GM23248 (cell line): ENCODE measurements around the gene STYK1. TPM values are rescaled to one million over a fixed set of nuclear protein-coding genes. Genes with fewer than 3 reads are reported as not detected.

Experiments used
- DNase-seq: peaks from one replicate; pipeline ENCODE4 v3.0.0-alpha.2; 2015
- H2AFZ ChIP-seq: fragments of 200-600 bp; sonication (generic); 2 replicates; pipeline ENCODE4 v1.6.1; 2016; ENCODE audit warnings: antibody characterized with exemption
- H3F3A ChIP-seq: fragments of 200-600 bp; sonication (generic); 2 replicates; pipeline ENCODE4 v1.6.1; 2016; ENCODE audit warnings: mild to moderate bottlenecking, antibody characterized with exemption, mixed run types; ENCODE audit not compliant: insufficient read depth
- H3K27ac ChIP-seq: fragments of 200-600 bp; sonication (generic); 2 replicates; pipeline ENCODE4 v1.5.1; 2016; ENCODE audit warnings: mild to moderate bottlenecking
- H3K27me3 ChIP-seq: fragments of 200-600 bp; sonication (generic); replicated peaks from 2 replicates; pipeline ENCODE4 v1.6.1; 2016; ENCODE audit warnings: mild to moderate bottlenecking; ENCODE audit not compliant: insufficient read depth
- H3K36me3 ChIP-seq: fragments of 200-600 bp; sonication (generic); 2 replicates; pipeline ENCODE4 v1.6.1; 2016; ENCODE audit warnings: low read depth, mild to moderate bottlenecking
- H3K4me1 ChIP-seq: fragments of 200-600 bp; sonication (generic); 2 replicates; pipeline ENCODE4 v1.6.1; 2016; ENCODE audit warnings: mild to moderate bottlenecking; ENCODE audit not compliant: insufficient read depth
- H3K4me2 ChIP-seq: fragments of 200-600 bp; sonication (generic); one replicate; pipeline ENCODE4 v1.6.1; 2016; ENCODE audit warnings: mild to moderate bottlenecking; ENCODE audit not compliant: unreplicated experiment
- H3K4me3 ChIP-seq: fragments of 200-600 bp; sonication (generic); 2 replicates; pipeline ENCODE4 v1.5.1; 2016; ENCODE audit warnings: mild to moderate bottlenecking
- H3K79me2 ChIP-seq: fragments of 200-600 bp; sonication (generic); 2 replicates; pipeline ENCODE4 v1.6.1; 2016; ENCODE audit warnings: mild to moderate bottlenecking; ENCODE audit not compliant: insufficient read depth
- H3K9ac ChIP-seq: fragments of 200-600 bp; sonication (generic); 2 replicates; pipeline ENCODE4 v1.6.1; 2016; ENCODE audit warnings: mild to moderate bottlenecking
- H3K9me2 ChIP-seq: fragments of 200-600 bp; sonication (generic); 2 replicates; pipeline ENCODE4 v1.6.1; 2016; ENCODE audit warnings: mixed run types, mild to moderate bottlenecking, moderate library complexity; ENCODE audit not compliant: insufficient read depth
- H3K9me3 ChIP-seq: fragments of 200-600 bp; sonication (generic); one replicate; pipeline ENCODE4 v1.6.1; 2017; ENCODE audit warnings: low read depth
- H4K20me1 ChIP-seq: fragments of 200-600 bp; sonication (generic); 2 replicates; pipeline ENCODE4 v1.6.0; 2016; ENCODE audit not compliant: insufficient read depth
- EZH2 ChIP-seq: fragments of 200-600 bp; sonication (generic); IDR thresholded peaks from 2 replicates; pipeline ENCODE4 v1.6.1; 2018; ENCODE audit warnings: antibody characterized with exemption, mild to moderate bottlenecking; ENCODE audit not compliant: insufficient read depth, poor library complexity, severe bottlenecking
- EZH2phosphoT487 ChIP-seq: fragments of 200-600 bp; sonication (generic); IDR thresholded peaks from 2 replicates; pipeline ENCODE4 v1.6.1; 2018; ENCODE audit warnings: antibody characterized with exemption, moderate library complexity, mild to moderate bottlenecking, low read depth; ENCODE audit not compliant: insufficient read depth
- WGBS, 2 experiments: methylation state at CpG; one replicate each; pipeline ENCODE4 v1.1.6; 2015 to 2017; ENCODE audit warnings: low lambda C conversion rate in 2 of 2, low coverage in 1 of 2; ENCODE audit errors: missing lambda C conversion rate in 2 of 2; 5-methylcytosine and 5-hydroxymethylcytosine counted together
- in situ Hi-C: fragments of 300-500 bp; cut with MboI; formaldehyde crosslinking; loops from 2 replicates; pipeline ENCODE4 v1.15.0; 2020
- polyA plus RNA-seq: library from polyadenylated mRNA; unstranded; fragments of >200 nt; fragmentation: Nextera tagmentation; extraction: Ambion mirVana; gene quantifications from 2 replicates; pipeline ENCODE4 v1.2.1, GENCODE V29; 2016
- total RNA-seq: library from RNA; depleted of rRNA; stranded (reverse); fragments of >200 nt; shearing (Covaris generic); gene quantifications from 2 replicates; pipeline ENCODE4 v1.2.3, GENCODE V29; 2014; rRNA removed

STYK1 gene
- total RNA-seq (1.1 TPM in 1 of 2 replicates, not detected in the other), polyA plus RNA-seq (0.89 and 0.93 TPM in 2 replicates)

- H3K79me2 ChIP-seq = no peaks in the 10 kb centered on the region
- H3K9me3 ChIP-seq = no peaks in the 10 kb centered on the region
- WGBS, 2 experiments = 1% methylated on average over 33 to 35 of the region's 35 CpGs
- no peaks in the 10 kb centered on the region for H3K4me1 ChIP-seq
- peak within 1 kb of the TSS; percentile 90 for H2AFZ ChIP-seq
- DNase-seq = peak; percentile 66
- peak within 1 kb of the TSS; percentile 74 for H3K4me2 ChIP-seq
- TF ChIP-seq EZH2 = no peak
- TF ChIP-seq EZH2phosphoT487 = no peak
- H3F3A ChIP-seq = no peaks in the 10 kb centered on the region
- no peak within 1 kb of the TSS for H3K27ac ChIP-seq
- H3K36me3 ChIP-seq = no peaks in the 10 kb centered on the region
- no peaks in the 10 kb centered on the region for H3K9me2 ChIP-seq
- in situ Hi-C loops = no loop called here
- no peaks in the 10 kb centered on the region for H3K27me3 ChIP-seq
- H3K4me3 ChIP-seq = peak within 1 kb of the TSS; percentile 80
- no peaks in the 10 kb centered on the region for H4K20me1 ChIP-seq
- H3K9ac ChIP-seq = peak within 1 kb of the TSS; percentile 32
These were observed at the start of gene STYK1 for GRCh38 chr12:10673659-10674384. TSS of gene STYK1 (minus strand) at chr12:10674052. CDS start at chr12:10634618, 39,434 bp downstream.

GRCh38 chr12:10722905-10723746, 49.3 kb upstream of the STYK1 start, which contains the start of gene YBX3:
TSS of gene YBX3 (minus strand) at chr12:10723323. CDS start at chr12:10723111, 212 bp downstream.
- no peaks in the 10 kb centered on the region for H3K9me2 ChIP-seq
- peak within 1 kb of the TSS; percentile 98 for H3K27ac ChIP-seq
- no peaks in the 10 kb centered on the region for H3K9me3 ChIP-seq
- no peaks in the 10 kb centered on the region for H3K36me3 ChIP-seq
- 1% methylated on average over 56 to 76 of the region's 95 CpGs for WGBS, 2 experiments
- in situ Hi-C loops = no loop called here
- peaks cover 42% of the 10 kb centered on the region for H3F3A ChIP-seq
- peak within 1 kb of the TSS; percentile 92 for H2AFZ ChIP-seq
- no peaks in the 10 kb centered on the region for H4K20me1 ChIP-seq
- peak; percentile 89 for DNase-seq
- H3K9ac ChIP-seq = peak within 1 kb of the TSS; percentile 97
- TF ChIP-seq EZH2phosphoT487 (no peak), EZH2 (no peak)
- H3K27me3 ChIP-seq = no peaks in the 10 kb centered on the region
- peaks cover 63% of the 10 kb centered on the region for H3K79me2 ChIP-seq
- H3K4me3 ChIP-seq = peak within 1 kb of the TSS; percentile 82
- H3K4me2 ChIP-seq = peak within 1 kb of the TSS; percentile 98
- peaks cover 45% of the 10 kb centered on the region for H3K4me1 ChIP-seq

- Histone ChIP-seq H3K4me1 (peaks cover 51% of the 10 kb centered on the region), H3K79me2 (peaks cover 70% of the 10 kb centered on the region), H3F3A (peaks cover 48% of the 10 kb centered on the region), H3K27me3 (no peaks in the 10 kb centered on the region), H3K9me2 (no peaks in the 10 kb centered on the region), H4K20me1 (no peaks in the 10 kb centered on the region), H3K36me3 (no peaks in the 10 kb centered on the region), H3K9me3 (no peaks in the 10 kb centered on the region), H3K27ac (peak overlapping the region; percentile 98), H2AFZ (peak overlapping the region; percentile 4; the same call in 1 of the 2 replicates), H3K4me3 (peak overlapping the region; percentile 82), H3K9ac (peak overlapping the region; percentile 97), H3K4me2 (peak overlapping the region; percentile 98)
- WGBS, 2 experiments = 0 to 1% methylated on average over 35 to 36 of the region's 36 CpGs
- in situ Hi-C loops = no loop called here
- no peak for TF ChIP-seq EZH2phosphoT487
- TF ChIP-seq EZH2 = no peak
- peak; percentile 88 for DNase-seq
These were observed 48.7 kb upstream of the STYK1 start for GRCh38 chr12:10722502-10722904.

GRCh38 chr12:10721651-10722501, 48.0 kb upstream of the STYK1 start:
- H3K9ac ChIP-seq = peak overlapping the region; percentile 97
- H3K4me3 ChIP-seq = peak overlapping the region; percentile 82
- peak overlapping the region; percentile 27 for H2AFZ ChIP-seq
- no peaks in the 10 kb centered on the region for H4K20me1 ChIP-seq
- peaks cover 76% of the 10 kb centered on the region for H3K79me2 ChIP-seq
- H3K27ac ChIP-seq = peak overlapping the region; percentile 98
- H3K27me3 ChIP-seq = no peaks in the 10 kb centered on the region
- in situ Hi-C loops = no loop called here
- peaks cover 55% of the 10 kb centered on the region for H3F3A ChIP-seq
- peak overlapping the region; percentile 98 for H3K4me2 ChIP-seq
- TF ChIP-seq EZH2 (no peak), EZH2phosphoT487 (no peak)
- no peaks in the 10 kb centered on the region for H3K36me3 ChIP-seq
- H3K4me1 ChIP-seq = peaks cover 57% of the 10 kb centered on the region
- WGBS, 2 experiments = 1% methylated on average over 26 of the region's 26 CpGs
- no peaks in the 10 kb centered on the region for H3K9me3 ChIP-seq
- H3K9me2 ChIP-seq = no peaks in the 10 kb centered on the region
- peak; percentile 97 for DNase-seq
